Testis (tissue), 2 donors: ENCODE data around the gene UGGT2.

Experiments used
- CTCF ChIP-seq, 3 experiments: fragments of 450-650 bp in 2 of 3; fragments of 200-600 bp in 1 of 3; sonication (generic) in 1 of 3; IDR thresholded peaks; one replicate each; pipeline ENCODE4 v1.5.1; 2016 to 2019; ENCODE audit warnings: antibody characterized with exemption in 3 of 3, mild to moderate bottlenecking in 2 of 3, moderate library complexity in 1 of 3
- POLR2A ChIP-seq: fragments of 450-650 bp; IDR thresholded peaks from one replicate; pipeline ENCODE4 v1.6.1; 2017; ENCODE audit warnings: antibody characterized with exemption, mild to moderate bottlenecking, moderate library complexity

GRCh38 chr13:95784161-95784899, 268.9 kb downstream of the UGGT2 start:
- TF ChIP-seq CTCF (IDR thresholded peaks at IDR 0.05), result no peak
- no peak for TF ChIP-seq POLR2A
